GM12801 (cell line): Measurements from ENCODE around the gene AFAP1L2.

Experiments
- CTCF ChIP-seq: IDR thresholded peaks from one replicate; pipeline ENCODE4 v1.5.1; 2011; ENCODE audit warnings: control low read depth; ENCODE audit not compliant: insufficient read length; ENCODE audit errors: extremely low read depth

AFAP1L2 gene

GRCh38 chr10:114374053-114374791, 30.1 kb downstream of the AFAP1L2 start:
- no peak for TF ChIP-seq CTCF

GRCh38 chr10:114373631-114374030, 30.7 kb downstream of the AFAP1L2 start:
- no peak for TF ChIP-seq CTCF

GRCh38 chr10:114372995-114373394, 31.3 kb downstream of the AFAP1L2 start:
- TF ChIP-seq CTCF, result no peak

- TF ChIP-seq CTCF, result no peak
Measured at GRCh38 chr10:114372179-114372578, 32.1 kb downstream of the AFAP1L2 start.

GRCh38 chr10:114370966-114371365, 33.3 kb downstream of the AFAP1L2 start:
- no peak for TF ChIP-seq CTCF

GRCh38 chr10:114370199-114370598, 34.1 kb downstream of the AFAP1L2 start:
- TF ChIP-seq CTCF, result no peak

GRCh38 chr10:114368057-114368391, 36.3 kb downstream of the AFAP1L2 start:
- TF ChIP-seq CTCF, result no peak
